ENCODE measurements around the gene RAD51B.

GRCh38 chr14:68669111-68669511 is 849.5 kb downstream of the RAD51B start:
- TF ChIP-seq CTCF (IDR thresholded peaks at IDR 0.05) = no peak
- no peak for TF ChIP-seq POLR2AphosphoS5 (IDR thresholded peaks at IDR 0.05; ENCODE audit: low read depth, low read length)
- no peak for TF ChIP-seq REST (IDR thresholded peaks at IDR 0.05; ENCODE audit: insufficient read depth in 1 of 2, low read depth in 2 of 2, low read length in 1 of 2)
- no peak for TF ChIP-seq SIN3A (IDR thresholded peaks at IDR 0.05; ENCODE audit: borderline replicate concordance, insufficient read depth, low read depth, low read length)
- no peak for TF ChIP-seq TCF7L2 (IDR thresholded peaks at IDR 0.05; ENCODE audit: low read depth, low read length)
